ENCODE measurements around the gene RAPGEF5.

The RAPGEF5 gene

GRCh38 chr7:22235134-22235533 lies 121.8 kb downstream of the RAPGEF5 start:
- Mint-ChIP-seq H3K9me3 (no peaks in the 10 kb centered on the region), H3K27me3 (no peaks in the 10 kb centered on the region), H3K27ac (no peak overlapping the region), H3K4me3 (no peak overlapping the region), H3K4me1 (no peaks in the 10 kb centered on the region), H3K36me3 (peaks cover 0 to 3% of the 10 kb centered on the region in 2 donors)
- DNase-seq (no peak), ATAC-seq (replicated peaks) (no peak)

DNA sequence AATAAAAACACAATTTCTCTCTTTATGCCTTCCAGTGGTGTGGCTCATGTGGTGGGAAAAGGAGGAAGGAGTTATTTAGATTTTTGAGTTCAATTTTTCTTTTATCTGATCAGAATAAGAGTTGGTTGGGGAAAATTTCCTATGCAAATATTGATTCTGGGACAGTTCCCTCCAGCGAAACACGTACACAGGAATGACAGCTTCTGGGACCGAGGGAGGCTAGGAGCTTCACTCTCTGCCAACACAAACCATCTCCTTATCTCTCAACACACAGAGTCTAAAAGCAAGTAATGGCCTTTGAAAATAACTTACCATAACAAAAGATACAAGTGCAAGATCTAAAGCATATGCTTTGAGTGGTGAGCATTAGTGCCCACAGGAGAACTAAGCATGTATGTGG lies 122.7 kb downstream of the RAPGEF5 start:
- Mint-ChIP-seq H3K27me3 (no peaks in the 10 kb centered on the region), H3K27ac (no peak overlapping the region), H3K4me3 (no peak overlapping the region), H3K9me3 (no peaks in the 10 kb centered on the region), H3K36me3 (peaks cover 0 to 3% of the 10 kb centered on the region in 2 donors), H3K4me1 (no peaks in the 10 kb centered on the region)
- DNase-seq (no peak), ATAC-seq (replicated peaks) (no peak)

- H3K4me3 Mint-ChIP-seq: no peak overlapping the region
Observed at GRCh38 chr7:22231806-22232205, 125.1 kb downstream of the RAPGEF5 start.

GRCh38 chr7:22231141-22231540 lies 125.8 kb downstream of the RAPGEF5 start:
- Mint-ChIP-seq H3K27me3 (no peaks in the 10 kb centered on the region), H3K9me3 (no peaks in the 10 kb centered on the region), H3K27ac (no peak overlapping the region), H3K36me3 (no peaks in the 10 kb centered on the region), H3K4me1 (no peaks in the 10 kb centered on the region), H3K4me3 (no peak overlapping the region)
- no peak for DNase-seq
- no peak for ATAC-seq (replicated peaks)

More at GRCh38 chr7:22231806-22232205, 125.1 kb downstream of the RAPGEF5 start:
- Mint-ChIP-seq H3K27me3 (no peaks in the 10 kb centered on the region), H3K4me1 (no peaks in the 10 kb centered on the region), H3K9me3 (no peaks in the 10 kb centered on the region), H3K27ac (no peak overlapping the region), H3K36me3 (no peaks in the 10 kb centered on the region)
- no peak for DNase-seq
- ATAC-seq (replicated peaks): no peak

- Mint-ChIP-seq H3K27ac (no peak overlapping the region), H3K36me3 (no peaks in the 10 kb centered on the region), H3K27me3 (no peaks in the 10 kb centered on the region), H3K4me1 (no peaks in the 10 kb centered on the region), H3K9me3 (no peaks in the 10 kb centered on the region), H3K4me3 (no peak overlapping the region)
- DNase-seq: no peak
- no peak for ATAC-seq (replicated peaks)
Observed at GRCh38 chr7:22230238-22230637, 126.7 kb downstream of the RAPGEF5 start.

GRCh38 chr7:22229148-22229547 lies 127.8 kb downstream of the RAPGEF5 start:
- Mint-ChIP-seq H3K27me3 (no peaks in the 10 kb centered on the region), H3K9me3 (no peaks in the 10 kb centered on the region), H3K27ac (no peak overlapping the region), H3K4me1 (no peaks in the 10 kb centered on the region), H3K36me3 (no peaks in the 10 kb centered on the region), H3K4me3 (no peak overlapping the region)
- ATAC-seq (replicated peaks): no peak
- no peak for DNase-seq

GRCh38 chr7:22223807-22224206 lies 133.1 kb downstream of the RAPGEF5 start:
- peaks cover 3 to 4% of the 10 kb centered on the region in 2 donors for H3K9me3 Mint-ChIP-seq
- no peaks in the 10 kb centered on the region for H3K4me1 Mint-ChIP-seq
- no peak for ATAC-seq (replicated peaks)
- H3K4me3 Mint-ChIP-seq: no peak overlapping the region
- H3K27ac Mint-ChIP-seq: no peak overlapping the region
- H3K27me3 Mint-ChIP-seq: no peaks in the 10 kb centered on the region
- DNase-seq: no peak
- peaks cover 8 to 20% of the 10 kb centered on the region in 2 donors for H3K36me3 Mint-ChIP-seq

DNA sequence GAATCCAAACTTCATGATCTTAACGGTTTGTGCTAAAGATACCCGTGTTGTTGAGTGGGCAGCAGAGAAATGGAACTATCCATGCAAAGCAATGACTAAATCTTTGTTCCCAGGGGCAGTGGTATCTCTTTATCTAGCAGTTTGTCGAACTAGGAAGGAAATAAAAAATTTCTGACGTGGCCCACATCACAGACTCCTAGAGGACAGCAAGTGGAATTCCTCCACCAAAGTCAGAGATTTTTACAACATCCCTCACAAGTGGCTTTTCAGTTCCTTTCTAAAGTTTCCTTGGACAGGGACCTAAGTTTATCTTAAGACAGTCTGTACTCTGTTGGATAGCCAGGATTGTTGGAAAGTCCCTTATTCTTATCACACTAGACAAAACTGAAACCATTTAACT lies 136.0 kb downstream of the RAPGEF5 start:
- Mint-ChIP-seq H3K9me3 (peaks cover 3 to 4% of the 10 kb centered on the region in 2 donors), H3K4me1 (no peaks in the 10 kb centered on the region), H3K27me3 (no peaks in the 10 kb centered on the region), H3K4me3 (no peak overlapping the region), H3K36me3 (peaks cover 8 to 21% of the 10 kb centered on the region in 2 donors), H3K27ac (no peak overlapping the region)
- DNase-seq: no peak
- no peak for ATAC-seq (replicated peaks)

GRCh38 chr7:22219739-22220493 lies 137.0 kb downstream of the RAPGEF5 start:
- H3K27me3 Mint-ChIP-seq: no peaks in the 10 kb centered on the region
- peaks cover 3 to 4% of the 10 kb centered on the region in 2 donors for H3K9me3 Mint-ChIP-seq
- peaks cover 8 to 25% of the 10 kb centered on the region in 2 donors for H3K36me3 Mint-ChIP-seq
- H3K4me1 Mint-ChIP-seq: peaks cover 0 to 3% of the 10 kb centered on the region in 2 donors
- ATAC-seq (replicated peaks) (no peak), DNase-seq (no peak)
- no peak overlapping the region for H3K4me3 Mint-ChIP-seq
- H3K27ac Mint-ChIP-seq: no peak overlapping the region

DNA sequence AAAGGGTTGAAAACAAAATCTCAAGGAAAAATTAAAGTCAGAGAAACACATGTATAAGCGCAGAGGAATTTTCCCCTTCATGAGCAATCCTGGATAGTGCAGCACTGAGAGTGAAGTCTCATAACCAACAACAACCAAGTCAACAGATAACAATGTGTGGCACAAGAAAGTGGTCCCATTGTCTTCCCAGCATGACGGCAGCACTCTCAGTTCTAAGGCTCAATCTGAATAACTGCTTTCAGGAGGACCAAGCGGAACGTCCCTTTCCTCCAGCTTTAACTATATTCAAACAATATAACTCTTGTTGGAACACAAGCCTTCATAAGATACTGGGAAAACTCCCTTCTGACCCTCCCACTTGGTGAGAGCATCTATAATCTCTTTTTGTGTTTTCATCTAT lies 137.9 kb downstream of the RAPGEF5 start:
- H3K36me3 Mint-ChIP-seq: peaks cover 8 to 29% of the 10 kb centered on the region in 2 donors
- H3K27ac Mint-ChIP-seq: no peak overlapping the region
- ATAC-seq (replicated peaks) (no peak), DNase-seq (no peak)
- H3K4me1 Mint-ChIP-seq: peaks cover 0 to 5% of the 10 kb centered on the region in 2 donors
- no peak overlapping the region for H3K4me3 Mint-ChIP-seq
- peaks cover 3 to 4% of the 10 kb centered on the region in 2 donors for H3K9me3 Mint-ChIP-seq
- H3K27me3 Mint-ChIP-seq: no peaks in the 10 kb centered on the region

DNA sequence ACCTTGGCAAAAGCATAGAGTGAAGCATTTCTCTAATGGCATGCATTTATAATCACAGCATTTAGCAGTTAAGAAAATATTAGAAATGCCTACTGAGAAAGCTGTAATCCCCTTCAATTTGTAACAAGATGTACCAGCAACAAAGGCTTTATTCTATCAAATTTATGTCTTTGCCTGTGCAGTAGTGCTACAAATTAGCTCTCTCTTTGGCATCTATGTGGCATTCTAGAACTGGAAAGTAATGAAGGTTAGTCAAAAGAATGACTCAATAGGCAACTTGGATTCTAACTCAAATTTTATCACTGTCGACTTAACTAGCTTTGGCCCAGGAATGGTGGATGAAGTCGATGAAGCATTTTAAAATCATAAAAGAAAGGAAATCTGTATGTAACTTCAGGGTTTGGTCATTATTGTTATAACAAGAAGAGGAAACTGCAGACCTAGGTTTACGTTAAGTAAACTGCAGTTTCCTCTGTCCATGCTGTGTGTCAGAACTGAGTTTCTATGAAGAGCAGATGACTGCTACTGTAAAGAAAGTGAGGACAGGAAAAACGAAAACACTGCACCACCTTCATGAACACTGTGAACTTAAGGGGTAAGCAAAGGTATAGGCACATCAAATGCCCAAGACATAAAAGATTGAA lies 140.0 kb downstream of the RAPGEF5 start:
- peaks cover 0 to 5% of the 10 kb centered on the region in 2 donors for H3K4me1 Mint-ChIP-seq
- H3K27ac Mint-ChIP-seq: no peak overlapping the region
- H3K36me3 Mint-ChIP-seq: peaks cover 0 to 16% of the 10 kb centered on the region in 2 donors
- no peak for DNase-seq
- no peak for ATAC-seq (replicated peaks)
- H3K9me3 Mint-ChIP-seq: peaks cover 3 to 4% of the 10 kb centered on the region in 2 donors
- H3K4me3 Mint-ChIP-seq: no peak overlapping the region
- no peaks in the 10 kb centered on the region for H3K27me3 Mint-ChIP-seq

- ATAC-seq (replicated peaks): no peak
- Mint-ChIP-seq H3K27me3 (no peaks in the 10 kb centered on the region), H3K4me3 (no peak overlapping the region), H3K4me1 (peaks cover 0 to 5% of the 10 kb centered on the region in 2 donors), H3K27ac (no peak overlapping the region), H3K36me3 (peaks cover 0 to 11% of the 10 kb centered on the region in 2 donors), H3K9me3 (no peaks in the 10 kb centered on the region)
- no peak for DNase-seq
Observed at GRCh38 chr7:22216309-22216708, 140.6 kb downstream of the RAPGEF5 start.

DNA sequence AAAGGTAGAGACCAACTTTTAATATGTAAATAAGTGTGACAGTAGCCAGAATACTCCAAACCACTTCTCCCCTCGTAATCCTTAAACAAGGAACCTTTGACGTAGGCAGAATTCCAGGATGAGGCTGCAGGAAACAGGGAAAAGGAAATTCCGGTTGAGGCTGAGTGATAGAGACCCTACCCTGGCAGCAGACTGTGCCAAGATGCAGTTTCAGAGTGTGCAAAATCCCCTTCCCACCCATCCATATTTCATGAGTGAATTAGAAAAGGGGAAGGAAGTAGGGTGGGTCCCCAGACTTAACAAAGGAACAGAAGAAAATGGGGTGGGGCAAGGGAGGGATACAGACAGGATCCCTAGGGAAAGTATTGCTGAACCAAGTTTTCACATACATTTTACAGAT lies 143.0 kb downstream of the RAPGEF5 start:
- Mint-ChIP-seq H3K36me3 (peaks cover 0 to 11% of the 10 kb centered on the region in 2 donors), H3K27ac (no peak overlapping the region), H3K4me1 (peaks cover 4 to 9% of the 10 kb centered on the region in 2 donors), H3K27me3 (no peaks in the 10 kb centered on the region), H3K4me3 (no peak overlapping the region), H3K9me3 (no peaks in the 10 kb centered on the region)
- ATAC-seq (replicated peaks) (no peak), DNase-seq (no peak)

DNA sequence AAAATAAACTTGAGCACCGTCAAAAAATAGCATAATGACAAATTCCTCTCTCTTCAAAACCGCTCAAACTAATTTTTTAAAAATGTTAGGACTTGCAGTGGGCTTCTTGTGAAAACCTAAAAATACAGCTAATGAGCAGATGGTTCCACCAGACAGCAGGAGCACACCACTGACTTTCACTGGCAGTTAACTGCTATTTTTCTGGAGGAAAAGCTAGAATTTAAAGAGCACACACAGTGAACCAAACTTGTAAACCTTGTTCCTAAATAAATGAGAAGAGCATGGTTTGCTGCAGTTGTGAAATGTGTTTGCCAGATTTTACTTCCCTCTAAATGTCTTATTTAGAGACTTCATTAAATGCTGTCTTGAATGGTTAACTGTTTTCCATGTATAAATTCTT lies 143.9 kb downstream of the RAPGEF5 start:
- no peak overlapping the region for H3K27ac Mint-ChIP-seq
- peaks cover 0 to 8% of the 10 kb centered on the region in 2 donors for H3K36me3 Mint-ChIP-seq
- H3K4me1 Mint-ChIP-seq: peaks cover 10 to 14% of the 10 kb centered on the region in 2 donors
- H3K9me3 Mint-ChIP-seq: no peaks in the 10 kb centered on the region
- DNase-seq: no peak
- H3K4me3 Mint-ChIP-seq: no peak overlapping the region
- H3K27me3 Mint-ChIP-seq: no peaks in the 10 kb centered on the region
- no peak for ATAC-seq (replicated peaks)

DNA sequence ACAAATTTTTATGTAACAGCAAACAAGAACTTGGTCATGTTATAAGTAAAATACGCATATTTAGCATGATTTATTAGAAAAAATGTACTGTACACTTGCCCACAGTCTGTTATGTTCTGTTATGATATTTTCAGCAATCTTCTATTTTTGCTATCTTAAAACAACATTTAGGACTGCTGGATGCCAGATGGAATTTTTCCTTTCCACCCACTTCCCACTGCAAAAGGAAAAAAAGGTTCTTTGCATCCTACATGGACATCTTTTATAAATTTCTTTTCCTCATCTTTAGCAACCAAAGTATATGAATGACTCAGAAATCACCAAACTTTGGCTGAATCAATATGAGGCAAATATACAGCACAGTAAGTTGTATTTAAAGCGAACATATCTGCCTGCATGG lies 146.0 kb downstream of the RAPGEF5 start:
- ATAC-seq (replicated peaks): no peak
- Mint-ChIP-seq H3K4me1 (peaks cover 10 to 14% of the 10 kb centered on the region in 2 donors), H3K27me3 (no peaks in the 10 kb centered on the region), H3K4me3 (no peak overlapping the region), H3K36me3 (peaks cover 0 to 8% of the 10 kb centered on the region in 2 donors), H3K27ac (no peak overlapping the region), H3K9me3 (no peaks in the 10 kb centered on the region)
- DNase-seq: no peak

Measured in stimulated activated naive B cell treated with anti-CD40 and anti-IgM and Interleukin-4, amounts not matched to agents 10 μg/mL and 1 μg/mL and 100 μg/mL, for 72 hours (primary cell).